ENCODE measurements around the gene ADAMTSL4. TPM values are rescaled to one million over a fixed set of nuclear protein-coding genes. Genes with fewer than 3 reads are reported as not detected.

The ADAMTSL4 gene
- total and polyA plus RNA-seq, 2 donors (not counting 1 experiment from before 2014, with no cell fraction given): 7.3 to 13.0 TPM

DNA sequence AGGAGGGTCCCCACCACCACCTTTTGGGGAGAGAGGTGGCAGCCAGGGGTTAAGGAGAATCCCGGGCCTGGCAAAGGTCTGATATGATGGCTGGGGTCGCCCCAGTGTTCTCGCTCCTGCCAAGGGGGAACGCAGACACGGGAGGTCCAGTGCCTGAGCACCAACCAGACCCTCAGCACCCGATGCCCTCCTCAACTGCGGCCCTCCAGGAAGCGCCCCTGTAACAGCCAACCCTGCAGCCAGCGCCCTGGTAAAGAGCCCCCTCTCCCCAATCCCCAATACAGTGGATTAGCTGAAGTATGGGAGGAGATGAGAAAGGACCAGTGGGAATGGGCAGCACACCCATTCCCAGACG lies 10.4 kb downstream of the ADAMTSL4 start:
- Histone ChIP-seq H4K20me1 (ENCODE audit: control insufficient read depth, extremely low read depth, insufficient read depth, low read length) (no peaks in the 10 kb centered on the region), H3K9me3 (ENCODE audit: control insufficient read depth, insufficient read depth, low read depth, low read length) (no peaks in the 10 kb centered on the region), H3K27me3 (ENCODE audit: control insufficient read depth, insufficient read depth, low read length) (no peaks in the 10 kb centered on the region), H3K9ac (ENCODE audit: insufficient read depth, low read length) (no peak overlapping the region), H3K36me3 (ENCODE audit: control insufficient read depth, insufficient read depth, low read length) (peaks cover 12% of the 10 kb centered on the region), H3K4me1 (ENCODE audit: control insufficient read depth, extremely low read depth, insufficient read depth, low read length) (peaks cover 34% of the 10 kb centered on the region), H3K27ac (ENCODE audit: insufficient read depth, low read length) (no peak overlapping the region), H3K79me2 (ENCODE audit: control insufficient read depth, insufficient read depth, low read length) (peaks cover 15% of the 10 kb centered on the region), H3K4me3 (replicated peaks in 1 of 4; ENCODE audit: control extremely low read depth in 1 of 4, insufficient read depth in 1 of 4, low read depth in 3 of 4, low read length in 4 of 4) (no peak overlapping the region), H3K4me2 (ENCODE audit: extremely low read depth, insufficient read depth, low read length) (no peak overlapping the region), H2AFZ (ENCODE audit: low read length) (no peak overlapping the region)
- DNase-seq (ENCODE audit: low read depth in 2 of 2): no peak
- TF ChIP-seq, protein P1, sequence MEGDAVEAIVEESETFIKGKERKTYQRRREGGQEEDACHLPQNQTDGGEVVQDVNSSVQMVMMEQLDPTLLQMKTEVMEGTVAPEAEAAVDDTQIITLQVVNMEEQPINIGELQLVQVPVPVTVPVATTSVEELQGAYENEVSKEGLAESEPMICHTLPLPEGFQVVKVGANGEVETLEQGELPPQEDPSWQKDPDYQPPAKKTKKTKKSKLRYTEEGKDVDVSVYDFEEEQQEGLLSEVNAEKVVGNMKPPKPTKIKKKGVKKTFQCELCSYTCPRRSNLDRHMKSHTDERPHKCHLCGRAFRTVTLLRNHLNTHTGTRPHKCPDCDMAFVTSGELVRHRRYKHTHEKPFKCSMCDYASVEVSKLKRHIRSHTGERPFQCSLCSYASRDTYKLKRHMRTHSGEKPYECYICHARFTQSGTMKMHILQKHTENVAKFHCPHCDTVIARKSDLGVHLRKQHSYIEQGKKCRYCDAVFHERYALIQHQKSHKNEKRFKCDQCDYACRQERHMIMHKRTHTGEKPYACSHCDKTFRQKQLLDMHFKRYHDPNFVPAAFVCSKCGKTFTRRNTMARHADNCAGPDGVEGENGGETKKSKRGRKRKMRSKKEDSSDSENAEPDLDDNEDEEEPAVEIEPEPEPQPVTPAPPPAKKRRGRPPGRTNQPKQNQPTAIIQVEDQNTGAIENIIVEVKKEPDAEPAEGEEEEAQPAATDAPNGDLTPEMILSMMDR (conservative IDR thresholded peaks at IDR 0.05 in 1 of 2, IDR thresholded peaks at IDR 0.05 in 1 of 2; ENCODE audit: low read depth in 1 of 2, low read length in 2 of 2): no peak
- no peak for TF ChIP-seq EZH2 (IDR thresholded peaks at IDR 0.05; ENCODE audit: low read length, missing control alignments)

GRCh38 chr1:150560011-150560438 lies 10.8 kb downstream of the ADAMTSL4 start:
- Histone ChIP-seq H3K27me3 (ENCODE audit: control insufficient read depth, insufficient read depth, low read length) (no peaks in the 10 kb centered on the region), H2AFZ (ENCODE audit: low read length) (no peak overlapping the region), H3K9me3 (ENCODE audit: control insufficient read depth, insufficient read depth, low read depth, low read length) (no peaks in the 10 kb centered on the region), H4K20me1 (ENCODE audit: control insufficient read depth, extremely low read depth, insufficient read depth, low read length) (no peaks in the 10 kb centered on the region), H3K79me2 (ENCODE audit: control insufficient read depth, insufficient read depth, low read length) (peaks cover 18% of the 10 kb centered on the region), H3K27ac (ENCODE audit: insufficient read depth, low read length) (no peak overlapping the region), H3K4me3 (replicated peaks in 1 of 4; ENCODE audit: control extremely low read depth in 1 of 4, insufficient read depth in 1 of 4, low read depth in 3 of 4, low read length in 4 of 4) (peak overlapping the region in 2 of 4 experiments; percentile 66 to 69), H3K9ac (ENCODE audit: insufficient read depth, low read length) (no peak overlapping the region), H3K4me1 (ENCODE audit: control insufficient read depth, extremely low read depth, insufficient read depth, low read length) (peaks cover 37% of the 10 kb centered on the region), H3K36me3 (ENCODE audit: control insufficient read depth, insufficient read depth, low read length) (peaks cover 11% of the 10 kb centered on the region), H3K4me2 (ENCODE audit: extremely low read depth, insufficient read depth, low read length) (no peak overlapping the region)
- peak in 1 of 2 donors; percentile 64 for DNase-seq (ENCODE audit: low read depth in 2 of 2)
- TF ChIP-seq EZH2 (IDR thresholded peaks at IDR 0.05; ENCODE audit: low read length, missing control alignments): no peak
- TF ChIP-seq, protein P1 (conservative IDR thresholded peaks at IDR 0.05 in 1 of 2, IDR thresholded peaks at IDR 0.05 in 1 of 2; ENCODE audit: low read depth in 1 of 2, low read length in 2 of 2): peak; percentile 82 to 94

- no peak overlapping the region for H2AFZ ChIP-seq (ENCODE audit: low read length)
- no peaks in the 10 kb centered on the region for H3K27me3 ChIP-seq (ENCODE audit: control insufficient read depth, insufficient read depth, low read length)
- TF ChIP-seq, protein P1 (conservative IDR thresholded peaks at IDR 0.05 in 1 of 2, IDR thresholded peaks at IDR 0.05 in 1 of 2; ENCODE audit: low read depth in 1 of 2, low read length in 2 of 2): peak; percentile 67 to 85
- no peak for TF ChIP-seq EZH2 (IDR thresholded peaks at IDR 0.05; ENCODE audit: low read length, missing control alignments)
- peaks cover 9% of the 10 kb centered on the region for H3K36me3 ChIP-seq (ENCODE audit: control insufficient read depth, insufficient read depth, low read length)
- H3K9me3 ChIP-seq (ENCODE audit: control insufficient read depth, insufficient read depth, low read depth, low read length): no peaks in the 10 kb centered on the region
- peak overlapping the region; percentile 56 to 69 (median 62) for H3K4me3 ChIP-seq (replicated peaks in 1 of 4; ENCODE audit: control extremely low read depth in 1 of 4, insufficient read depth in 1 of 4, low read depth in 3 of 4, low read length in 4 of 4)
- no peaks in the 10 kb centered on the region for H4K20me1 ChIP-seq (ENCODE audit: control insufficient read depth, extremely low read depth, insufficient read depth, low read length)
- peaks cover 37% of the 10 kb centered on the region for H3K4me1 ChIP-seq (ENCODE audit: control insufficient read depth, extremely low read depth, insufficient read depth, low read length)
- peaks cover 18% of the 10 kb centered on the region for H3K79me2 ChIP-seq (ENCODE audit: control insufficient read depth, insufficient read depth, low read length)
- peak overlapping the region; percentile 96 for H3K9ac ChIP-seq (ENCODE audit: insufficient read depth, low read length)
- peak overlapping the region; percentile 69 for H3K4me2 ChIP-seq (ENCODE audit: extremely low read depth, insufficient read depth, low read length)
- no peak for DNase-seq (ENCODE audit: low read depth in 2 of 2)
- H3K27ac ChIP-seq (ENCODE audit: insufficient read depth, low read length): peak overlapping the region; percentile 100
These were observed 11.5 kb downstream of the ADAMTSL4 start for GRCh38 chr1:150560576-150561253.

All from fibroblast of lung (primary cell).